Cardiac fibroblast (primary cell): Measurements from ENCODE around the gene CDH6.

Experiments
- DNase-seq, 2 donors: peaks; one replicate each; pipeline versions ENCODE4 v3.0.0 to v3.0.0-alpha.2; 2010; ENCODE audit warnings: low read depth in 2 of 2
- H3K4me3 ChIP-seq, 2 donors: replicated peaks in 1 of 2; 1 replicate in 1 of 2; 2 replicates in 1 of 2; pipeline ENCODE4 v1.5.1; 2011; ENCODE audit warnings: low read depth in 2 of 2, low read length in 2 of 2, mild to moderate bottlenecking in 2 of 2, moderate library complexity in 1 of 2
- TF ChIP-seq, protein P1 (sequence below): IDR thresholded peaks from one replicate; pipeline ENCODE4 v1.5.1; 2011; ENCODE audit warnings: low read depth, mild to moderate bottlenecking, low read length, inconsistent platforms

CDH6 gene

DNA sequence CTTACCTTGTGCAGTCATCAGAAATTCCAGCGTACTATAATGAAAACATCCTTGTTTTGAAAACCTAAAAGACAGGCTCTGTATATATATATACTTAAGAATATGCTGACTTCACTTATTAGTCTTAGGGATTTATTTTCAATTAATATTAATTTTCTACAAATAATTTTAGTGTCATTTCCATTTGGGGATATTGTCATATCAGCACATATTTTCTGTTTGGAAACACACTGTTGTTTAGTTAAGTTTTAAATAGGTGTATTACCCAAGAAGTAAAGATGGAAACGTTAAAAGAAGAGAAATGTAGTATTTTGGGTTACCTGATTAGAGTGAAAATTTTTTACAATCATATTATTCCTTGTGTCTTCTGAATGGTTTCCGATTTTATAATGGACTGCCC, 131.4 kb downstream of the CDH6 start:
- TF ChIP-seq, protein P1, sequence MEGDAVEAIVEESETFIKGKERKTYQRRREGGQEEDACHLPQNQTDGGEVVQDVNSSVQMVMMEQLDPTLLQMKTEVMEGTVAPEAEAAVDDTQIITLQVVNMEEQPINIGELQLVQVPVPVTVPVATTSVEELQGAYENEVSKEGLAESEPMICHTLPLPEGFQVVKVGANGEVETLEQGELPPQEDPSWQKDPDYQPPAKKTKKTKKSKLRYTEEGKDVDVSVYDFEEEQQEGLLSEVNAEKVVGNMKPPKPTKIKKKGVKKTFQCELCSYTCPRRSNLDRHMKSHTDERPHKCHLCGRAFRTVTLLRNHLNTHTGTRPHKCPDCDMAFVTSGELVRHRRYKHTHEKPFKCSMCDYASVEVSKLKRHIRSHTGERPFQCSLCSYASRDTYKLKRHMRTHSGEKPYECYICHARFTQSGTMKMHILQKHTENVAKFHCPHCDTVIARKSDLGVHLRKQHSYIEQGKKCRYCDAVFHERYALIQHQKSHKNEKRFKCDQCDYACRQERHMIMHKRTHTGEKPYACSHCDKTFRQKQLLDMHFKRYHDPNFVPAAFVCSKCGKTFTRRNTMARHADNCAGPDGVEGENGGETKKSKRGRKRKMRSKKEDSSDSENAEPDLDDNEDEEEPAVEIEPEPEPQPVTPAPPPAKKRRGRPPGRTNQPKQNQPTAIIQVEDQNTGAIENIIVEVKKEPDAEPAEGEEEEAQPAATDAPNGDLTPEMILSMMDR: no peak
- no peak overlapping the region for H3K4me3 ChIP-seq
- DNase-seq: no peak

DNA sequence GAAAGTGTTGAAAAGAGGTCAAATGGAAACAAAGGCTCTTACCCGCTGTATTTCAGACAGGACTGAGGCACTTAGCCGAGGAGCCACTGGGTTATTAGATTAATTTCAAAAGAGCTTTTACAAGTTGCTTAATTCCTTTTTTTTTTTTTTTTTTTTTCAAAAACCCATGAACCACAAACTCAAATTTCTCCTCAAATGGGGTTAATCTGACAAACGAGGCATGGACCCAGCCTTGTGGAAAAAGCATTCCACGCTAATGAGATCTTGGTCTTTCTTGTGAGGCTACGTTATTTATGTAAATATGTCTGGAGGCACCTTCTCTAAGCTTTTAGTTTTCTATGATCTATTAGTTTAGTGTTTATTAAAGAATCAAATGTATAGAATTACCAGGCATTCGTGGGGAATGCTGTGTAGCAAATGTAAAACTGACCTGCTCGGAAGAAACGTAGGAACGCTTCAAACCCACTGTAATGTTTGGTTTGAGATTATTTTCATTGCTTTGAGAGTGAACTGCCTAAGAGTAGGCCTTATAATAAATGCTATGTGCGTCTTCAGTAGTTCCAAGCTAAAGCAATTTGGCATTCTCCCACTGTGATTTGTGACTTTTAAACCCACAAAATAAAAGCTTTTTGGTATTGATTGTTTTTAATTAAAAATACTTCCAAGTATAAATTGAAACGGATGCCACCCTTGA, 134.7 kb downstream of the CDH6 start:
- no peak for DNase-seq
- H3K4me3 ChIP-seq: no peak overlapping the region
- TF ChIP-seq, protein P1: no peak

DNA sequence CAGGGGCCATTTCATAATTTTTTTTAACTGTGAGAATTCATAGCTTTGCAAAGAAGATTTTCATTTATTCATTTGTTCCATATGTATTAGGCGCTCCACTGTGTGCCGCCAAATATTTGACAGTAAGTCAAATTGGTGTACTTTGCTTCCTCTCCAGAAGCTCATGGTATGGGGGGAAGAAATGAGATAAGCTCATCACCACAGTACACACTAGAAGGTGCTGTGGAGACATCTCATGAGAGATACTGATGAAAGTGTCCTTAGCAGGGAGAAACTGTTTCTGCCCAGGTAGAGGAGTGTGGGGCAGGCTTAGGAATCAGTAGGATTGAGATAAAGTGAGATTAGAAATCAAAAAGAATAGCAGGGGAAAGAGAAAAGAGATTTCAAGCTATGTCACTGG, 136.2 kb downstream of the CDH6 start:
- DNase-seq: no peak
- TF ChIP-seq, protein P1: no peak
- no peak overlapping the region for H3K4me3 ChIP-seq

DNA sequence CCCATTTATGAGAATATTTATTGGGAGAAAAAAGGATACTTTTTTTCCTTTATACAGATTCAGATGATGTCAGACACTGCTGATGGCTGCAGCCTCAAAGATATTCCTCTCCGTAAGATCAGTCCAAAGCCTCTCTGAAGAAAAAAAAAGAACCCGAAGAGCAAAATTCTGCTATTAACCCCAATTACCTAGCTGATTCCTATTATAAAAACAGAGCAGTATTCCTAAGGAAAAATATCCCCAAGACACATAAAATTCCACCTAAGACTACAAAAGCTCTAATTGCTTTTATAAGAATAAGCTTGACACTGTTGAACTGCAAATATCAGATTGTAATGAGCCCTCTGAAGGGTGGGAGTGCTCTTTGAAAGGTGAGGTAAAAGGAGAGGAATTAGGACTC, 138.7 kb downstream of the CDH6 start:
- DNase-seq: no peak
- no peak overlapping the region for H3K4me3 ChIP-seq
- TF ChIP-seq, protein P1: no peak

DNA sequence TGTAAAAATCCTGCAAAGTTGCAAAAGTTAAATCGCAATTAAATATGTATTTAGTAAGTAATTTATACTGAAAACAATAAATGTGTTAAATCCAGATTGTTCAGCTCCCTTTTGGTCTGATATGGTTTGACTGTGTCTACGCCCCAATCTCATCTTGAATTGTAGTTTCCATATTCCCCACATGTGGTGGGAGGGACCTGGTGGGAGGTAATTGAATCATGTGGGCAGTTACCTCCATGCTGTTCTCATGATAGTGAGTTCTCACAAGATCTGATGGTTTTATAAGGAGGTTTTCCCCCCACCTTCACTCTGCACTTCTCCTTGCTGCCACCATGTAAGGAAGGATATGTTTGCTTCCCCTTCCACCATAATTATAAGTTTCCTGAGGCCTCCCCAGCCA, 140.0 kb downstream of the CDH6 start:
- DNase-seq: no peak
- TF ChIP-seq, protein P1: no peak

DNA sequence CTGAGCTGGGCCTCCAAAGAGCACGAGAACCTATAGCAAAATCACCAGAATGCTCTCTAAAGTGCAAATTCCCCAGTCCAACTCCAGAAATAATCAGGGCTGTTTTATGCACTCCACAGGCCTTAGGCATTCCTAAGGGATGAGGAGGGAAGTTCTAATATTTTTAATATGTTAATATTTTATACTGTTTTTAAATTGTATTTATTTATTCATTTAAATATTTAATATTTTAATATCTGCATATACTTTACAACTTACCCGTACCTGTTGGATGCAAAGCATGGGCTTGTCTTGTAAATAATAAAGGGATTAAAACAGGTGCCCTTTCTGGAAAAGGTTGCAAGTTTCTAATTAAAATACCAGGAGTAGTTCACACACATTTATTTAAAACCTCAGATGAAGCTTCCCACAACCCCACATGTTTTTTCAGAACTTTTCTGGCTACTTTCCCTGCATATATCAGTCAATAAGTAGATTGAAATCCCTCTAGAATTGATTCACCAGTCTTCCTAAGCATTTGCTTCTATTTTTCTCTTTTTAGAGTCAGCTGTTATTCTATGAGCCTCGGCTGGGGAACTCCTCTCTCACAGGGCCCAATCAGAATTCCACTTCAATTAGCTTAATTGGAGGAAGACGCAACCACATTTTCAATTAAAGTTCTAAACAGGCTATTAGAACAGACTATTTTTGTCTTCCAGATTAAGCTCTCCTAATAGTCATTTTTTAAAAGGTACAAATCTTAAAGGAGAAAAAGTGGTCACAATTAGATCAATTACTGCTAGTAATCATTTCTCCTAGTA, 140.8 kb downstream of the CDH6 start:
- TF ChIP-seq, protein P1: no peak
- DNase-seq: no peak
- H3K4me3 ChIP-seq: no peak overlapping the region

More for the DNA sequence above, 140.0 kb downstream of the CDH6 start:
- no peak overlapping the region for H3K4me3 ChIP-seq
